Measurements from ENCODE around the gene PARD3.

The PARD3 gene

GRCh38 chr10:34537629-34538231 lies 277.4 kb downstream of the PARD3 start:
- no peak for DNase-seq (ENCODE audit: low read depth)

- DNase-seq (ENCODE audit: low read depth) = no peak
Observed at GRCh38 chr10:34535872-34536271, 279.2 kb downstream of the PARD3 start.

GRCh38 chr10:34530778-34531177 lies 284.3 kb downstream of the PARD3 start:
- no peak for DNase-seq (ENCODE audit: low read depth)

- no peak for DNase-seq (ENCODE audit: low read depth)
Observed at GRCh38 chr10:34528320-34528719, 286.8 kb downstream of the PARD3 start.

- DNase-seq (ENCODE audit: low read depth) = no peak
Observed at GRCh38 chr10:34526758-34527730, 288.1 kb downstream of the PARD3 start.

GRCh38 chr10:34526186-34526585 lies 288.9 kb downstream of the PARD3 start:
- DNase-seq (ENCODE audit: low read depth) = no peak

GRCh38 chr10:34524369-34525091 lies 290.6 kb downstream of the PARD3 start:
- DNase-seq (ENCODE audit: low read depth) = no peak

- no peak for DNase-seq (ENCODE audit: low read depth)
Observed at GRCh38 chr10:34523017-34523767, 291.9 kb downstream of the PARD3 start.

GRCh38 chr10:34522546-34522945 lies 292.6 kb downstream of the PARD3 start:
- no peak for DNase-seq (ENCODE audit: low read depth)

- no peak for DNase-seq (ENCODE audit: low read depth)
Observed at GRCh38 chr10:34520510-34520909, 294.6 kb downstream of the PARD3 start.

GRCh38 chr10:34520084-34520483 lies 295.0 kb downstream of the PARD3 start:
- no peak for DNase-seq (ENCODE audit: low read depth)

- no peak for DNase-seq (ENCODE audit: low read depth)
Observed at GRCh38 chr10:34514290-34514689, 300.8 kb downstream of the PARD3 start.

GRCh38 chr10:34513636-34514035 lies 301.5 kb downstream of the PARD3 start:
- DNase-seq (ENCODE audit: low read depth) = no peak

- DNase-seq (ENCODE audit: low read depth) = no peak
Observed at GRCh38 chr10:34507217-34507616, 307.9 kb downstream of the PARD3 start.

- no peak for DNase-seq (ENCODE audit: low read depth)
Observed at GRCh38 chr10:34506786-34507185, 308.3 kb downstream of the PARD3 start.

GRCh38 chr10:34505338-34505737 lies 309.8 kb downstream of the PARD3 start:
- no peak for DNase-seq (ENCODE audit: low read depth)

GRCh38 chr10:34504534-34504933 lies 310.6 kb downstream of the PARD3 start:
- no peak for DNase-seq (ENCODE audit: low read depth)

GRCh38 chr10:34503704-34504103 lies 311.4 kb downstream of the PARD3 start:
- no peak for DNase-seq (ENCODE audit: low read depth)

- DNase-seq (ENCODE audit: low read depth) = no peak
Observed at GRCh38 chr10:34499612-34500279, 315.4 kb downstream of the PARD3 start.

- DNase-seq (ENCODE audit: low read depth) = no peak
Observed at GRCh38 chr10:34498821-34499220, 316.3 kb downstream of the PARD3 start.

- DNase-seq (ENCODE audit: low read depth) = no peak
Observed at GRCh38 chr10:34495938-34496337, 319.2 kb downstream of the PARD3 start.

Measured in activated T-helper 9 cell treated with anti-CD3 and anti-CD28 coated beads, Interleukin-2, amount 50 U/mL, for 16 hours (primary cell).